ENCODE measurements around the gene GSX2.

- TF ChIP-seq CTCF (IDR thresholded peaks at IDR 0.05), result no peak
- no peak for TF ChIP-seq POLR2A (IDR thresholded peaks at IDR 0.05)
Observed at GRCh38 chr4:54144199-54144598, 44.2 kb downstream of the GSX2 start.

All from body of pancreas (tissue), 4 donors.